ENCODE data around the gene IL17B. TPM values are rescaled to one million over a fixed set of nuclear protein-coding genes. Genes with fewer than 3 reads are reported as not detected.

IL17B gene
- total and polyA plus RNA-seq, 9 of the 15 experiments (the other 6 are each of a cell fraction or from before 2014, with no cell fraction given) = 0.28 to 2.6 (median 0.53) TPM; not detected in 2

DNA sequence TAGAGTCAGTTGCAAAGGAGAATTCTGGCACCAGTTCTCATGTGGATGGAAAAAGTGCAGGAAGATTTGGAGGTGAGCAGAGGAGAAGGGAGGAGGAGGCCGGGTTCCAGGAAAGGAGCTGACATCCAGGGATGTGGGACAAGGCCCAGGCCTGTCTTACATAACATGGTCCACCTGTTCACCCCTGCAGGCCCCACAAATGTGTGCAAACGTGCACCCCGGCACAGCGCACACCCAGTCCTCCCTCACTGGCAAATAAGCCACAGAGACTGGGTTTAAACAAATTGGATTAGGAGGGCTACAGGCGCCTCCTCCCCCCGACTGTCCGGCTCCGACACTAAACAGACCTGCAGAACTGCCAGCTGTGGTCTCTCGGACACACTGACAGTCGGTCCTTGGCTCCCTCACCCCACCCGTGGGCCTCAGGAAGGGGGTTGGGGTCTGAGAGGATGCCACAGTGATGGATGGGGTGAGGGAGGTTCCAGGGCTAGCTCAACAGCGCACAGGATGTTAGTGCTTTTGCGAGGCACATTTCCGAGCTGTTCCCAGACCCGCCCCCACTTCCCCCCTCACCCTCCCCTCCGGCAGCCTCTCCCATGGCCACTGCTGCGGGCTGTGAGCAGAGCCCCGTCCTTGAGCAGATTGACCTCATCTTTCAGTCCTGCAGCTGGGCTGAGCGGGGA, 43.4 kb upstream of the IL17B start:
- ChIA-PET CTCF (ENCODE audit: low intra/inter-chr PET ratio) (no interaction called here), POLR2A (interaction anchor here (0.5 to 0.7 kb wide), 4 partner anchors 10 to 313 kb away, joined by 3 read pairs; partner anchors contain the start of gene CSNK1A1)
- intact Hi-C loops (cut with micrococcal nuclease) = no loop called here
- TF ChIP-seq, protein P1, sequence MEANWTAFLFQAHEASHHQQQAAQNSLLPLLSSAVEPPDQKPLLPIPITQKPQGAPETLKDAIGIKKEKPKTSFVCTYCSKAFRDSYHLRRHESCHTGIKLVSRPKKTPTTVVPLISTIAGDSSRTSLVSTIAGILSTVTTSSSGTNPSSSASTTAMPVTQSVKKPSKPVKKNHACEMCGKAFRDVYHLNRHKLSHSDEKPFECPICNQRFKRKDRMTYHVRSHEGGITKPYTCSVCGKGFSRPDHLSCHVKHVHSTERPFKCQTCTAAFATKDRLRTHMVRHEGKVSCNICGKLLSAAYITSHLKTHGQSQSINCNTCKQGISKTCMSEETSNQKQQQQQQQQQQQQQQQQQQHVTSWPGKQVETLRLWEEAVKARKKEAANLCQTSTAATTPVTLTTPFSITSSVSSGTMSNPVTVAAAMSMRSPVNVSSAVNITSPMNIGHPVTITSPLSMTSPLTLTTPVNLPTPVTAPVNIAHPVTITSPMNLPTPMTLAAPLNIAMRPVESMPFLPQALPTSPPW (CRISPR knock-in tag; IDR thresholded peaks at IDR 0.05) = peak; percentile 68
- TF ChIP-seq, protein P2, sequence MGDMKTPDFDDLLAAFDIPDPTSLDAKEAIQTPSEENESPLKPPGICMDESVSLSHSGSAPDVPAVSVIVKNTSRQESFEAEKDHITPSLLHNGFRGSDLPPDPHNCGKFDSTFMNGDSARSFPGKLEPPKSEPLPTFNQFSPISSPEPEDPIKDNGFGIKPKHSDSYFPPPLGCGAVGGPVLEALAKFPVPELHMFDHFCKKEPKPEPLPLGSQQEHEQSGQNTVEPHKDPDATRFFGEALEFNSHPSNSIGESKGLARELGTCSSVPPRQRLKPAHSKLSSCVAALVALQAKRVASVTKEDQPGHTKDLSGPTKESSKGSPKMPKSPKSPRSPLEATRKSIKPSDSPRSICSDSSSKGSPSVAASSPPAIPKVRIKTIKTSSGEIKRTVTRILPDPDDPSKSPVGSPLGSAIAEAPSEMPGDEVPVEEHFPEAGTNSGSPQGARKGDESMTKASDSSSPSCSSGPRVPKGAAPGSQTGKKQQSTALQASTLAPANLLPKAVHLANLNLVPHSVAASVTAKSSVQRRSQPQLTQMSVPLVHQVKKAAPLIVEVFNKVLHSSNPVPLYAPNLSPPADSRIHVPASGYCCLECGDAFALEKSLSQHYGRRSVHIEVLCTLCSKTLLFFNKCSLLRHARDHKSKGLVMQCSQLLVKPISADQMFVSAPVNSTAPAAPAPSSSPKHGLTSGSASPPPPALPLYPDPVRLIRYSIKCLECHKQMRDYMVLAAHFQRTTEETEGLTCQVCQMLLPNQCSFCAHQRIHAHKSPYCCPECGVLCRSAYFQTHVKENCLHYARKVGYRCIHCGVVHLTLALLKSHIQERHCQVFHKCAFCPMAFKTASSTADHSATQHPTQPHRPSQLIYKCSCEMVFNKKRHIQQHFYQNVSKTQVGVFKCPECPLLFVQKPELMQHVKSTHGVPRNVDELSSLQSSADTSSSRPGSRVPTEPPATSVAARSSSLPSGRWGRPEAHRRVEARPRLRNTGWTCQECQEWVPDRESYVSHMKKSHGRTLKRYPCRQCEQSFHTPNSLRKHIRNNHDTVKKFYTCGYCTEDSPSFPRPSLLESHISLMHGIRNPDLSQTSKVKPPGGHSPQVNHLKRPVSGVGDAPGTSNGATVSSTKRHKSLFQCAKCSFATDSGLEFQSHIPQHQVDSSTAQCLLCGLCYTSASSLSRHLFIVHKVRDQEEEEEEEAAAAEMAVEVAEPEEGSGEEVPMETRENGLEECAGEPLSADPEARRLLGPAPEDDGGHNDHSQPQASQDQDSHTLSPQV (IDR thresholded peaks at IDR 0.05) = no peak
- no peak for TF ChIP-seq BDP1 (IDR thresholded peaks at IDR 0.05; ENCODE audit: insufficient read depth, insufficient read length)
- TF ChIP-seq MEIS2 (IDR thresholded peaks at IDR 0.05; ENCODE audit: partially characterized antibody) = peak; percentile 35
- Histone ChIP-seq H3K4me2 (ENCODE audit: insufficient read depth, low read length) (no peak overlapping the region), H3K9me3 (replicated peaks; ENCODE audit: control insufficient read depth, insufficient read depth, low read depth, low read length) (no peaks in the 10 kb centered on the region), H3K9ac (ENCODE audit: insufficient read depth in 1 of 2, low read depth in 2 of 2, low read length in 2 of 2) (peak overlapping the region in 1 of 2 experiments; percentile 48; a peak in 1 of 4 replicates), H4K20me1 (replicated peaks; ENCODE audit: control insufficient read depth, insufficient read depth, low read length) (no peaks in the 10 kb centered on the region), H3K9me1 (ENCODE audit: control insufficient read depth, insufficient read depth, low read length) (no peaks in the 10 kb centered on the region), H3K36me3 (ENCODE audit: control insufficient read depth, insufficient read depth, low read length) (no peaks in the 10 kb centered on the region), H3K4me1 (replicated peaks in 1 of 2; ENCODE audit: control insufficient read depth in 2 of 2, insufficient read depth in 2 of 2, low read length in 2 of 2) (peaks cover 7 to 20% of the 10 kb centered on the region in 2 experiments), H3K79me2 (ENCODE audit: control insufficient read depth, insufficient read depth, low read length) (no peaks in the 10 kb centered on the region), H3K27me3 (ENCODE audit: control insufficient read depth in 2 of 2, insufficient read depth in 2 of 2, low read length in 2 of 2) (no peaks in the 10 kb centered on the region), H3K27ac (ENCODE audit: extremely low read depth, low read depth, low read length) (no peak overlapping the region), H3K4me3 (no peak overlapping the region), H2AFZ (ENCODE audit: low read depth, low read length) (no peak overlapping the region)
- peak; percentile 75 for ATAC-seq
- DNase-seq (ENCODE audit: extremely low read depth in 1 of 4, low spot score in 3 of 4) = peak in 3 of 4 experiments; percentile 26 to 50 (median 31)
- no TSS peak for BruUV-seq (replicated peaks)
- 47% methylated on average over 16 of the region's 19 CpGs for WGBS (ENCODE audit: insufficient coverage, low coverage, missing lambda C conversion rate)
- FAIRE-seq = peak; percentile 40
- in situ Hi-C loops (cut with MboI) = no loop called here

Data from K562 (cell line).